Mesenchymal stem cell (in vitro differentiated cells and primary cell): Measurements from ENCODE around the gene DUSP21.

Source experiments
- DNase-seq: peaks from one replicate; pipeline ENCODE4 v3.0.0-alpha.2; 2013
- H2AFZ ChIP-seq: one replicate; pipeline ENCODE4 v1.6.1; 2013; ENCODE audit warnings: low read depth, mild to moderate bottlenecking, control low read depth, inconsistent platforms, low read length, moderate library complexity
- H2AK5ac ChIP-seq: 2 replicates; pipeline ENCODE4 v1.6.1; 2013; ENCODE audit warnings: low read length, moderate library complexity, mild to moderate bottlenecking, inconsistent platforms; ENCODE audit not compliant: severe bottlenecking
- H2BK120ac ChIP-seq: one replicate; pipeline ENCODE4 v1.6.1; 2013; ENCODE audit warnings: low read depth, mild to moderate bottlenecking, inconsistent platforms, low read length, moderate library complexity
- H2BK12ac ChIP-seq, 2 experiments: one replicate each; pipeline ENCODE4 v1.6.1; 2013; ENCODE audit warnings: inconsistent platforms in 2 of 2, low read length in 2 of 2, mild to moderate bottlenecking in 2 of 2, moderate library complexity in 2 of 2, control low read depth in 1 of 2
- H2BK15ac ChIP-seq: one replicate; pipeline ENCODE4 v1.6.1; 2013; ENCODE audit warnings: mild to moderate bottlenecking, low read depth, inconsistent platforms; ENCODE audit not compliant: poor library complexity, severe bottlenecking
- H2BK5ac ChIP-seq: 2 replicates; pipeline ENCODE4 v1.6.1; 2013; ENCODE audit warnings: low read depth, mild to moderate bottlenecking, low read length, control low read depth, inconsistent platforms; ENCODE audit not compliant: poor library complexity, severe bottlenecking
- H3K14ac ChIP-seq, 2 experiments: one replicate each; pipeline ENCODE4 v1.6.1; 2013; ENCODE audit warnings: inconsistent platforms in 2 of 2, low read length in 2 of 2, control low read depth in 1 of 2, mild to moderate bottlenecking in 1 of 2, moderate library complexity in 1 of 2
- H3K18ac ChIP-seq, 2 experiments: one replicate each; pipeline ENCODE4 v1.6.1; 2013; ENCODE audit warnings: inconsistent platforms in 2 of 2, low read length in 2 of 2, control low read depth in 1 of 2, low read depth in 1 of 2, mild to moderate bottlenecking in 1 of 2
- H3K23ac ChIP-seq, 2 experiments: one replicate each; pipeline ENCODE4 v1.6.1; 2013; ENCODE audit warnings: inconsistent platforms in 2 of 2, low read length in 2 of 2, mild to moderate bottlenecking in 2 of 2, moderate library complexity in 2 of 2, control low read depth in 1 of 2
- H3K27ac ChIP-seq: 2 replicates; pipeline ENCODE4 v1.5.1; 2013; ENCODE audit warnings: mild to moderate bottlenecking, moderate library complexity, low read length, control low read depth, inconsistent platforms; ENCODE audit not compliant: poor library complexity, severe bottlenecking
- H3K27me3 ChIP-seq, 2 experiments: 2 replicates each; pipeline versions ENCODE4 v1.6.1 to v1.7.0; 2013; ENCODE audit warnings: low read length in 2 of 2, mild to moderate bottlenecking in 2 of 2, moderate library complexity in 2 of 2, control low read depth in 1 of 2, inconsistent platforms in 1 of 2; ENCODE audit not compliant: control insufficient read depth in 1 of 2, insufficient read depth in 1 of 2
- H3K36me3 ChIP-seq, 2 experiments: 2 replicates each; pipeline versions ENCODE4 v1.6.1 to v1.7.0; 2013; ENCODE audit warnings: low read length in 2 of 2, control low read depth in 1 of 2, inconsistent platforms in 1 of 2, low read depth in 1 of 2, mild to moderate bottlenecking in 1 of 2; ENCODE audit not compliant: insufficient read depth in 2 of 2, control insufficient read depth in 1 of 2
- H3K4ac ChIP-seq, 2 experiments: one replicate each; pipeline ENCODE4 v1.6.1; 2013; ENCODE audit warnings: inconsistent platforms in 2 of 2, low read length in 2 of 2, mild to moderate bottlenecking in 2 of 2, moderate library complexity in 2 of 2, control low read depth in 1 of 2, low read depth in 1 of 2
- H3K4me1 ChIP-seq: 2 replicates; pipeline ENCODE4 v1.6.1; 2013; ENCODE audit warnings: low read depth, low read length, control low read depth; ENCODE audit not compliant: control insufficient read depth, insufficient read depth
- H3K4me2 ChIP-seq: 2 replicates; pipeline ENCODE4 v1.6.1; 2013; ENCODE audit warnings: low read length, mild to moderate bottlenecking, inconsistent platforms; ENCODE audit not compliant: poor library complexity, severe bottlenecking
- H3K4me3 ChIP-seq, 2 experiments: 2 replicates each; pipeline versions ENCODE4 v1.5.1 to v1.7.0; 2013; ENCODE audit warnings: low read length in 2 of 2, mild to moderate bottlenecking in 2 of 2, control low read depth in 1 of 2, low read depth in 1 of 2; ENCODE audit not compliant: insufficient read depth in 1 of 2
- H3K79me1 ChIP-seq: replicated peaks from 2 replicates; pipeline ENCODE4 v1.6.1; 2013; ENCODE audit warnings: mild to moderate bottlenecking, control low read depth, low read length, inconsistent platforms; ENCODE audit not compliant: poor library complexity, severe bottlenecking
- H3K9ac ChIP-seq: 2 replicates; pipeline ENCODE4 v1.7.0; 2013; ENCODE audit warnings: mild to moderate bottlenecking, low read length, moderate library complexity
- H3K9me3 ChIP-seq: 2 replicates; pipeline ENCODE4 v1.7.0; 2013; ENCODE audit warnings: mild to moderate bottlenecking, low read length; ENCODE audit not compliant: control insufficient read depth
- H4K8ac ChIP-seq: one replicate; pipeline ENCODE4 v1.6.1; 2013; ENCODE audit warnings: inconsistent platforms, mild to moderate bottlenecking, low read length, moderate library complexity
- H4K91ac ChIP-seq: one replicate; pipeline ENCODE4 v1.6.1; 2013; ENCODE audit warnings: mild to moderate bottlenecking, low read length, inconsistent platforms
- WGBS: methylation state at CpG from one replicate; pipeline ENCODE4 v1.1.7; 2013; ENCODE audit warnings: mixed read lengths; 5-methylcytosine and 5-hydroxymethylcytosine counted together

DUSP21 gene

GRCh38 chrX:44881549-44881948 lies 37.7 kb downstream of the DUSP21 start:
- H3K4me2 ChIP-seq, result no peak overlapping the region
- no peaks in the 10 kb centered on the region for H3K4me1 ChIP-seq
- H2BK120ac ChIP-seq, result no peak overlapping the region
- H2AFZ ChIP-seq, result no peak overlapping the region
- no peaks in the 10 kb centered on the region for H3K79me1 ChIP-seq
- H2AK5ac ChIP-seq, result no peak overlapping the region
- no peaks in the 10 kb centered on the region for H3K9me3 ChIP-seq
- no peak overlapping the region for H3K14ac ChIP-seq
- H3K18ac ChIP-seq, result no peak overlapping the region
- DNase-seq, result no peak
- no peak overlapping the region for H4K91ac ChIP-seq
- H2BK5ac ChIP-seq, result no peak overlapping the region
- no peak overlapping the region for H3K9ac ChIP-seq
- H3K4ac ChIP-seq, result no peak overlapping the region
- no peak overlapping the region for H3K23ac ChIP-seq
- H2BK12ac ChIP-seq, result no peak overlapping the region
- no peak overlapping the region for H4K8ac ChIP-seq
- 99% methylated on average over 10 of the region's 10 CpGs for WGBS
- H3K27me3 ChIP-seq, result no peaks in the 10 kb centered on the region
- H3K36me3 ChIP-seq, result peaks cover 0 to 6% of the 10 kb centered on the region in 2 experiments
- no peak overlapping the region for H3K27ac ChIP-seq
- H2BK15ac ChIP-seq, result no peak overlapping the region
- H3K4me3 ChIP-seq, result no peak overlapping the region

GRCh38 chrX:44882635-44883034 lies 38.8 kb downstream of the DUSP21 start:
- H2BK5ac ChIP-seq, result no peak overlapping the region
- no peak overlapping the region for H3K23ac ChIP-seq
- no peak overlapping the region for H2AFZ ChIP-seq
- no peak overlapping the region for H3K4me2 ChIP-seq
- DNase-seq, result no peak
- H3K4me1 ChIP-seq, result no peaks in the 10 kb centered on the region
- no peak overlapping the region for H3K4me3 ChIP-seq
- H2AK5ac ChIP-seq, result no peak overlapping the region
- no peak overlapping the region for H3K9ac ChIP-seq
- no peak overlapping the region for H2BK120ac ChIP-seq
- no peaks in the 10 kb centered on the region for H3K36me3 ChIP-seq
- no peak overlapping the region for H4K91ac ChIP-seq
- no peaks in the 10 kb centered on the region for H3K27me3 ChIP-seq
- no peak overlapping the region for H2BK12ac ChIP-seq
- H3K27ac ChIP-seq, result no peak overlapping the region
- H3K9me3 ChIP-seq, result no peaks in the 10 kb centered on the region
- H4K8ac ChIP-seq, result no peak overlapping the region
- H3K18ac ChIP-seq, result no peak overlapping the region
- H3K14ac ChIP-seq, result no peak overlapping the region
- H2BK15ac ChIP-seq, result no peak overlapping the region
- H3K4ac ChIP-seq, result no peak overlapping the region
- H3K79me1 ChIP-seq, result no peaks in the 10 kb centered on the region

- Histone ChIP-seq H3K4me3 (no peak overlapping the region), H2BK12ac (no peak overlapping the region), H3K36me3 (no peaks in the 10 kb centered on the region), H3K4me2 (no peak overlapping the region), H3K18ac (no peak overlapping the region), H4K8ac (no peak overlapping the region), H4K91ac (no peak overlapping the region), H3K4ac (no peak overlapping the region), H2BK15ac (no peak overlapping the region), H2BK120ac (no peak overlapping the region), H2AFZ (no peak overlapping the region), H3K27ac (no peak overlapping the region), H3K9ac (no peak overlapping the region), H2AK5ac (no peak overlapping the region), H3K9me3 (no peaks in the 10 kb centered on the region), H3K79me1 (no peaks in the 10 kb centered on the region), H3K27me3 (no peaks in the 10 kb centered on the region), H3K14ac (no peak overlapping the region), H3K4me1 (no peaks in the 10 kb centered on the region), H2BK5ac (no peak overlapping the region), H3K23ac (no peak overlapping the region)
- no peak for DNase-seq
- 91% methylated on average over 1 of the region's 4 CpGs for WGBS
Measured at GRCh38 chrX:44884944-44885343, 41.1 kb downstream of the DUSP21 start.

- Histone ChIP-seq H3K4ac (no peak overlapping the region), H3K27me3 (no peaks in the 10 kb centered on the region), H4K91ac (no peak overlapping the region), H3K36me3 (no peaks in the 10 kb centered on the region), H3K79me1 (no peaks in the 10 kb centered on the region), H3K4me3 (no peak overlapping the region), H3K27ac (no peak overlapping the region), H3K9ac (no peak overlapping the region), H3K18ac (no peak overlapping the region), H3K4me1 (no peaks in the 10 kb centered on the region), H2BK12ac (no peak overlapping the region), H2BK15ac (no peak overlapping the region), H2AK5ac (no peak overlapping the region), H3K14ac (no peak overlapping the region), H3K4me2 (no peak overlapping the region), H2BK5ac (no peak overlapping the region), H3K9me3 (no peaks in the 10 kb centered on the region), H3K23ac (no peak overlapping the region), H4K8ac (no peak overlapping the region), H2AFZ (no peak overlapping the region), H2BK120ac (no peak overlapping the region)
- DNase-seq, result no peak
- WGBS, result no CpG with 5 or more reads among the region's 1 CpG
Measured at GRCh38 chrX:44889824-44890223, 46.0 kb downstream of the DUSP21 start.
